PC-3 (cell line): ENCODE data around the gene CR1. TPM values are rescaled to one million over a fixed set of nuclear protein-coding genes. Genes with fewer than 3 reads are reported as not detected.

ENCODE experiments used
- ATAC-seq: fragments of 200-7000 bp; cut with Tn5 transposase; 2 replicates; pipeline ENCODE4 v1.9.1; 2020; ENCODE audit warnings: mild to moderate bottlenecking, moderate library complexity
- BruUV-seq: library from RNA; stranded (reverse); fragments of 400-500 nt; replicated peaks from 2 replicates; lab custom pipeline; 2021; lab: Mats Ljungman, UMichigan
- CTCF ChIA-PET: fragments of 300-600 bp; sonication (Branson Sonifier 250); formaldehyde crosslinking; loops from one replicate; lab custom pipeline; 2022; ENCODE audit warnings: antibody characterized with exemption; lab: Charles Lee
- POLR2A ChIA-PET: fragments of 300-600 bp; sonication (Branson Sonifier 250); formaldehyde crosslinking; loops from one replicate; lab custom pipeline; 2022; ENCODE audit warnings: antibody characterized with exemption; ENCODE audit not compliant: unreplicated experiment; lab: Charles Lee
- DNase-seq: peaks from one replicate; pipeline ENCODE4 v3.0.0-alpha.2; 2015
- H2AFZ ChIP-seq: fragments of 300-600 bp; sonication (generic); 2 replicates; pipeline ENCODE4 v1.6.0; 2016; ENCODE audit warnings: antibody characterized with exemption, low read length
- H3F3A ChIP-seq: fragments of 300-600 bp; sonication (generic); one replicate; pipeline ENCODE4 v1.6.0; 2017; ENCODE audit warnings: antibody characterized with exemption, low read length, control low read depth, mild to moderate bottlenecking; ENCODE audit not compliant: unreplicated experiment
- H3K27ac ChIP-seq: fragments of 300-600 bp; sonication (generic); 2 replicates; pipeline ENCODE4 v1.5.1; 2016; ENCODE audit warnings: mild to moderate bottlenecking, low read length
- H3K27me3 ChIP-seq: fragments of 300-600 bp; sonication (generic); 2 replicates; pipeline ENCODE4 v1.6.1; 2016; ENCODE audit warnings: low read length, mixed read lengths
- H3K36me3 ChIP-seq: fragments of 300-600 bp; sonication (generic); 2 replicates; pipeline ENCODE4 v1.6.1; 2016; ENCODE audit warnings: low read depth, mixed run types, low read length, mixed read lengths
- H3K4me1 ChIP-seq: fragments of 300-600 bp; sonication (generic); 2 replicates; pipeline ENCODE4 v1.5.1; 2016; ENCODE audit warnings: low read length; ENCODE audit not compliant: insufficient read depth
- H3K4me2 ChIP-seq: fragments of 300-600 bp; sonication (generic); 2 replicates; pipeline ENCODE4 v1.6.0; 2016; ENCODE audit warnings: low read length
- H3K4me3 ChIP-seq: fragments of 300-600 bp; sonication (generic); 2 replicates; pipeline ENCODE4 v1.5.1; 2016; ENCODE audit warnings: mild to moderate bottlenecking, low read length, mixed read lengths
- H3K79me2 ChIP-seq: fragments of 300-600 bp; sonication (generic); 2 replicates; pipeline ENCODE4 v1.6.1; 2017; ENCODE audit warnings: low read length, mixed read lengths
- H3K9ac ChIP-seq: fragments of 300-600 bp; sonication (generic); 2 replicates; pipeline ENCODE4 v1.6.0; 2016; ENCODE audit warnings: mild to moderate bottlenecking, low read length
- H3K9me2 ChIP-seq: fragments of 300-600 bp; sonication (generic); replicated peaks from 2 replicates; pipeline ENCODE4 v1.6.1; 2016; ENCODE audit warnings: mixed run types, low read length, mixed read lengths
- H3K9me3 ChIP-seq: fragments of 300-600 bp; sonication (generic); 2 replicates; pipeline ENCODE4 v1.6.1; 2016; ENCODE audit warnings: low read length, mixed read lengths
- H4K20me1 ChIP-seq: fragments of 300-600 bp; sonication (generic); 2 replicates; pipeline ENCODE4 v1.6.1; 2016; ENCODE audit warnings: low read length, mixed read lengths
- EZH2 ChIP-seq: fragments of 300-600 bp; sonication (generic); IDR thresholded peaks from one replicate; pipeline ENCODE4 v1.6.1; 2017; ENCODE audit warnings: antibody characterized with exemption, mild to moderate bottlenecking, low read length; ENCODE audit not compliant: unreplicated experiment
- EZH2phosphoT487 ChIP-seq: fragments of 300-600 bp; sonication (generic); IDR thresholded peaks from 2 replicates; pipeline ENCODE4 v1.6.1; 2018; ENCODE audit warnings: mild to moderate bottlenecking, antibody characterized with exemption, low read length, borderline replicate concordance
- intact Hi-C: fragments of 100-400 bp; cut with micrococcal nuclease; formaldehyde crosslinking; loops from 2 replicates; pipeline ENCODE4 v1.9.0; 2023
- total RNA-seq: library from RNA; depleted of rRNA; stranded (reverse); fragments of >200 nt; gene quantifications from 2 replicates; pipeline ENCODE4 v1.2.3, GENCODE V29; 2014
- TF ChIP-seq, protein P1 (sequence below): fragments of 300-600 bp; sonication (generic); conservative IDR thresholded peaks from 2 replicates; pipeline ENCODE4 v1.5.1; 2017; ENCODE audit warnings: antibody characterized with exemption, low read depth, mild to moderate bottlenecking, low read length

CR1 gene
- total RNA-seq, 1 experiment from 2014 or later = not detected

DNA sequence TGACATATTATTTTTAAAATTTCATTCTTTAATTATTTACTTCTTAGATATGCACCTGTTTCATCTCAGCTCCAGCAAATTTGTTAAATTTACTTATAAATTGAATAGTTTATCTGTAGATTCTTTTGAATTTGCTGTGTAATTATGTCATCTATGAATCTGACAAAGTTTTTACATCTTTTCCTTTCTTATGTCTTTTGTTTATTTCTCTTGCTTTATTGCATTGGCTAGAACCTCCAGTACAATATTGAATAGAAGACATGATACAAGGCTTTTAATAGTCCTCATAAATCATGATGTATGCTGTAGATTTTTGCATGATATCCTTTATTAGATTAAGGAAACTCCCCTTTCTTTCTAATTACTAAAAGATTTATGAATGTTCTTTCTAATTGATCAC lies 20.8 kb downstream of the CR1 start:
- no peak for TF ChIP-seq EZH2
- TF ChIP-seq, protein P1, sequence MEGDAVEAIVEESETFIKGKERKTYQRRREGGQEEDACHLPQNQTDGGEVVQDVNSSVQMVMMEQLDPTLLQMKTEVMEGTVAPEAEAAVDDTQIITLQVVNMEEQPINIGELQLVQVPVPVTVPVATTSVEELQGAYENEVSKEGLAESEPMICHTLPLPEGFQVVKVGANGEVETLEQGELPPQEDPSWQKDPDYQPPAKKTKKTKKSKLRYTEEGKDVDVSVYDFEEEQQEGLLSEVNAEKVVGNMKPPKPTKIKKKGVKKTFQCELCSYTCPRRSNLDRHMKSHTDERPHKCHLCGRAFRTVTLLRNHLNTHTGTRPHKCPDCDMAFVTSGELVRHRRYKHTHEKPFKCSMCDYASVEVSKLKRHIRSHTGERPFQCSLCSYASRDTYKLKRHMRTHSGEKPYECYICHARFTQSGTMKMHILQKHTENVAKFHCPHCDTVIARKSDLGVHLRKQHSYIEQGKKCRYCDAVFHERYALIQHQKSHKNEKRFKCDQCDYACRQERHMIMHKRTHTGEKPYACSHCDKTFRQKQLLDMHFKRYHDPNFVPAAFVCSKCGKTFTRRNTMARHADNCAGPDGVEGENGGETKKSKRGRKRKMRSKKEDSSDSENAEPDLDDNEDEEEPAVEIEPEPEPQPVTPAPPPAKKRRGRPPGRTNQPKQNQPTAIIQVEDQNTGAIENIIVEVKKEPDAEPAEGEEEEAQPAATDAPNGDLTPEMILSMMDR = no peak
- TF ChIP-seq EZH2phosphoT487 = no peak
- Histone ChIP-seq H3K4me2 (no peak overlapping the region), H3K27ac (no peak overlapping the region), H3K4me3 (no peak overlapping the region), H3K79me2 (no peaks in the 10 kb centered on the region), H4K20me1 (no peaks in the 10 kb centered on the region), H3K9ac (no peak overlapping the region), H3K9me3 (no peaks in the 10 kb centered on the region), H3K4me1 (no peaks in the 10 kb centered on the region), H3F3A (no peaks in the 10 kb centered on the region), H3K36me3 (no peaks in the 10 kb centered on the region), H3K27me3 (peaks cover 48% of the 10 kb centered on the region), H2AFZ (no peak overlapping the region), H3K9me2 (no peaks in the 10 kb centered on the region)
- DNase-seq (no peak), ATAC-seq (no peak)
- no TSS peak for BruUV-seq
- intact Hi-C loops = no loop called here
- POLR2A ChIA-PET = no interaction called here
- CTCF ChIA-PET = no interaction called here

DNA sequence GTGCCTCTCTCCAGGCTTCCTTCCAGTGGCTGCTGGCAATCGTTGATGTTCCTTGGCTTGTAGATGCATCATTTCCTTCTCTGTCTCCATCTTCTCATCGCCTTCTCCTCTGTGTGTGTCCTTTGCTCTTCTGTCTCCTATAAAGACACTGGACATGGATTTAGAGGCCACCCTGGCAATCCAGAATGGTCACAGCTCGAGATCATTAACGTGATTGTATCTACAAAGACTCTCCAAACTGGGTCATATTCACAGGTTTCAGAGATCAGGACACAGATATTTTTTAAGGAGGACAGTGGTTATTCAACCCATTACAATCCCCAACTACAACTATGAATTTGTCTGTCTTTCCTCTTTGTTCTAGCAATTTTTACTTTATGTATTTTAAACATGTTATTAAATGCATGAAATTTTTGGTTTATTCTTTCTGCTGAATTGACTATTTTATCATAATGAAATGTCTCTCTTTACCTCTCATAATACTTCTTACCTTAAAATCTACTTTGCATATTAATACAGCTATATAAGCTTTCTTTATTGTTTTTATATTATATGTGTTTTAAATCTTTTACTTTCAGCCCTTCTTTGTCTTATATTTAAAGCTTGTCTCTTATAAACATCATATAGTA lies 22.8 kb downstream of the CR1 start:
- H3F3A ChIP-seq = no peaks in the 10 kb centered on the region
- no peaks in the 10 kb centered on the region for H3K9me3 ChIP-seq
- CTCF ChIA-PET = no interaction called here
- no peak overlapping the region for H3K4me2 ChIP-seq
- no peaks in the 10 kb centered on the region for H3K36me3 ChIP-seq
- TF ChIP-seq EZH2phosphoT487 = no peak
- TF ChIP-seq, protein P1 = no peak
- TF ChIP-seq EZH2 = no peak
- no peak overlapping the region for H3K27ac ChIP-seq
- H2AFZ ChIP-seq = no peak overlapping the region
- H3K9me2 ChIP-seq = no peaks in the 10 kb centered on the region
- H3K79me2 ChIP-seq = no peaks in the 10 kb centered on the region
- no TSS peak for BruUV-seq
- no peak overlapping the region for H3K9ac ChIP-seq
- no peak overlapping the region for H3K4me3 ChIP-seq
- no peaks in the 10 kb centered on the region for H4K20me1 ChIP-seq
- intact Hi-C loops = no loop called here
- DNase-seq (no peak), ATAC-seq (no peak)
- POLR2A ChIA-PET = no interaction called here
- no peaks in the 10 kb centered on the region for H3K4me1 ChIP-seq
- H3K27me3 ChIP-seq = peaks cover 39% of the 10 kb centered on the region
